ENCODE data around the gene PRTG. TPM values are rescaled to one million over a fixed set of nuclear protein-coding genes. Genes with fewer than 3 reads are reported as not detected.

The PRTG gene
- polyA plus RNA-seq, 1 donor (not counting 4 experiments of a cell fraction or from before 2014, with no cell fraction given), result not detected

DNA sequence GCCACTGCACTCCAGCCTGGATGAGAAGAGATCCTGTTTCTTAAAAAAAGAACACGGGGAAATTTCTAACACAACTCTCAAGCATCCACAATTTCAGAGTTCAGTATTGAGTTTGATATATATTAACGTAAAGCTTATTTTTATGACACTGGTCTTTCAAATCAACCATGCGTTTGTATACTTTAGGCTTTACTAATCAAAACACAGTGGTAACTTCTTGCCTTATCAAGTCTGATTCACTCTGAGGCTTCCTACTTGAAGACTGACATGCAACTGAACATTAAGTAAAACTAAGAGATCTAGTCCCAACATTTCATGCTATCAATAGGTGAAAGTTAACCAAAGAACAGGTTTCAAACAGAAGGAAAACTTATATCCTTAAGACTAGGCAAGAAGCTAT is 46.7 kb downstream of the PRTG start:
- Histone ChIP-seq H2AFZ (ENCODE audit: control insufficient read depth, low read length) (no peak overlapping the region), H3K9ac (ENCODE audit: control insufficient read depth, extremely low read depth, insufficient read depth, low read length) (no peak overlapping the region), H3K27me3 (ENCODE audit: control insufficient read depth, extremely low read depth, insufficient read depth, low read length) (no peaks in the 10 kb centered on the region), H3K9me1 (ENCODE audit: control insufficient read depth, extremely low read depth, insufficient read depth, low read length) (no peaks in the 10 kb centered on the region), H3K4me3 (ENCODE audit: control insufficient read depth in 2 of 3, extremely low read depth in 1 of 3, insufficient read depth in 2 of 3, low read depth in 1 of 3, low read length in 3 of 3) (no peak overlapping the region), H3K27ac (ENCODE audit: control insufficient read depth, insufficient read depth, low read length) (no peak overlapping the region), H3K36me3 (ENCODE audit: control insufficient read depth in 2 of 2, extremely low read depth in 1 of 2, insufficient read depth in 2 of 2, low read length in 2 of 2) (no peaks in the 10 kb centered on the region), H3K4me2 (ENCODE audit: control insufficient read depth, extremely low read depth, insufficient read depth, low read depth, low read length) (no peak overlapping the region), H3K9me3 (ENCODE audit: control insufficient read depth, low read depth, low read length) (no peaks in the 10 kb centered on the region), H3K4me1 (ENCODE audit: control insufficient read depth, extremely low read depth, insufficient read depth, low read length) (no peaks in the 10 kb centered on the region), H3K79me2 (ENCODE audit: control insufficient read depth, insufficient read depth, low read length) (no peaks in the 10 kb centered on the region), H4K20me1 (ENCODE audit: control insufficient read depth, extremely low read depth, insufficient read depth, low read length) (no peaks in the 10 kb centered on the region)
- no peak for DNase-seq (ENCODE audit: low read depth, low spot score)
- FAIRE-seq, result no peak
- dilution Hi-C loops (cut with MboI; ENCODE audit: extremely low pct_ligation_motif_present, low sequenced_read_pairs), result no loop called here
- no peak for TF ChIP-seq EZH2 (IDR thresholded peaks at IDR 0.05; ENCODE audit: low read length)
- TF ChIP-seq CTCF (optimal IDR thresholded peaks at IDR 0.05 in 1 of 3, IDR thresholded peaks at IDR 0.05 in 1 of 3, conservative IDR thresholded peaks at IDR 0.05 in 1 of 3; ENCODE audit: extremely low read depth in 1 of 3, insufficient read depth in 2 of 3, low read length in 3 of 3), result no peak

GRCh38 chr15:55695432-55695831 is 47.5 kb downstream of the PRTG start:
- no peak overlapping the region for H3K4me2 ChIP-seq (ENCODE audit: control insufficient read depth, extremely low read depth, insufficient read depth, low read depth, low read length)

More at GRCh38 chr15:55695432-55695831, 47.5 kb downstream of the PRTG start:
- TF ChIP-seq CTCF (optimal IDR thresholded peaks at IDR 0.05 in 1 of 3, IDR thresholded peaks at IDR 0.05 in 1 of 3, conservative IDR thresholded peaks at IDR 0.05 in 1 of 3; ENCODE audit: extremely low read depth in 1 of 3, insufficient read depth in 2 of 3, low read length in 3 of 3) (no peak), EZH2 (IDR thresholded peaks at IDR 0.05; ENCODE audit: low read length) (no peak)
- no peak overlapping the region for H3K9ac ChIP-seq (ENCODE audit: control insufficient read depth, extremely low read depth, insufficient read depth, low read length)
- no peaks in the 10 kb centered on the region for H3K9me1 ChIP-seq (ENCODE audit: control insufficient read depth, extremely low read depth, insufficient read depth, low read length)
- H3K27me3 ChIP-seq (ENCODE audit: control insufficient read depth, extremely low read depth, insufficient read depth, low read length), result no peaks in the 10 kb centered on the region
- H3K4me3 ChIP-seq (ENCODE audit: control insufficient read depth in 2 of 3, extremely low read depth in 1 of 3, insufficient read depth in 2 of 3, low read depth in 1 of 3, low read length in 3 of 3), result no peak overlapping the region
- no peak overlapping the region for H3K27ac ChIP-seq (ENCODE audit: control insufficient read depth, insufficient read depth, low read length)
- no peaks in the 10 kb centered on the region for H3K36me3 ChIP-seq (ENCODE audit: control insufficient read depth in 2 of 2, extremely low read depth in 1 of 2, insufficient read depth in 2 of 2, low read length in 2 of 2)
- dilution Hi-C loops (cut with MboI; ENCODE audit: extremely low pct_ligation_motif_present, low sequenced_read_pairs), result no loop called here
- DNase-seq (ENCODE audit: low read depth, low spot score), result no peak
- H3K4me1 ChIP-seq (ENCODE audit: control insufficient read depth, extremely low read depth, insufficient read depth, low read length), result no peaks in the 10 kb centered on the region
- H4K20me1 ChIP-seq (ENCODE audit: control insufficient read depth, extremely low read depth, insufficient read depth, low read length), result no peaks in the 10 kb centered on the region
- H2AFZ ChIP-seq (ENCODE audit: control insufficient read depth, low read length), result no peak overlapping the region
- no peaks in the 10 kb centered on the region for H3K79me2 ChIP-seq (ENCODE audit: control insufficient read depth, insufficient read depth, low read length)
- no peak for FAIRE-seq
- H3K9me3 ChIP-seq (ENCODE audit: control insufficient read depth, low read depth, low read length), result no peaks in the 10 kb centered on the region
